T-helper 9 cell (primary cell): ENCODE results near the gene TMEM98.
A peak's percentile ranks its signal among the peaks of the same experiment; 100 is the strongest.
"Not testable (repeated sequence)": the region's sequence is repeated elsewhere in the genome, so short reads cannot be mapped to it uniquely, and the experiment has no call there.

Experiments
- DNase-seq: peaks from one replicate; pipeline ENCODE4 v3.0.0-alpha.2; 2020

TMEM98 gene

GRCh38 chr17:32915245-32915644 is 12.7 kb upstream of the TMEM98 start:
- DNase-seq = no peak

DNA sequence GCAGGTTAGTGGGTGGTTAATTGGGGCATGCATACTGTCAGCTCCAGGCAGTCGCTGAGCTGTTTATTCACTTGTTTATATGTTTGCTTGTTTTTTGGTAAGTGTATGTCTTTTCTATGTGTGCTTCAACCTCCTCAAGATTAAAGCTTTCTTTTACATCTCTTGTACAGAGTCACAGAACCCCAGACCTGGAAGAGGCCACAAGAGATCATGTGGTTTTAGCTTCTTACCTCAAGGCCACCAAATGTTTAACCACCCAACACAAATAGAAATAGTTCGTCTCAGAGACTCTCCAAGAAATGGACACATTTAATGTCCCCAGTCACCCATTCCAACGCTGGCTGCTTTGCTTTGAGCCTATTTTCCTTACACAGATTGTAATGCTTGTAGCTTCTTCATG is 11.8 kb upstream of the TMEM98 start:
- DNase-seq = no peak

DNA sequence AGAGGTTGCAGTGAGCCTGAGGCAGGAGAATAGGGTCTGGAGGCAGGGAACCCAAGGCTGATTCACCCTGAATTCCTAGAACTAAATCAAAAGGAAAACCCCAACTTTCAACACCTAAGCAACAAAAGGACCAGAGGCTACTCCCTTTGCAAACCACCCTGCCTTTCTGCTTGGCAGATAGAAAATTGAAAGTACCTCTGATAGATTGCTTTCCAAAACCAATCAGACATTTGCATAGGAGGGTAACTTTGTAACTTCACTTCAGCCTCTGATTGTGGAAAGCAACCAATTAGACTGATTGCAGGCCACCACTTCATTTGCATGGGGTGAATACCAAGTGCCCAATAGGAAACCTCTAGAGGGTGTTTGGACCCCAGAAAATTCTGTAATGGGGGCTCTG is 10.9 kb upstream of the TMEM98 start:
- no peak for DNase-seq

- DNase-seq = no peak
These were observed 10.1 kb upstream of the TMEM98 start for GRCh38 chr17:32917842-32918241.

DNA sequence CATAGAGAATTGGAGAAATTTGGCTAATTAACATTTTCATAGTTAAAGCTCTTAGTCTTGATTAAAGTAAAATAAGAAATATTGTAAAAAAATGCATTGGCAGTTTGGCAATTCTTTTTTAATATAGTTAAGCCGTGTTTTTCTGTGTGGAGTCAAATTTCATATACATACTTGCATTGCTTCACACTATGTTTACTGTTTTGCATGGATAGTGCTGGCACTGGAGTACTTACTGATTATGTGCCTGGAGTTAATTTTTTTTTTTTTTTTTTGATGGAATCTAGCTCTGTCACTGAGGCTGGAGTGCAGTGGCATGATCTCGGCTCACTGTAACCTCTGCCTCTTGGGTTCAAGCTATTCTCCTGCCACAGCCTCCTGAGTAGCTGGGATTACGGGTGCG is 8.1 kb upstream of the TMEM98 start:
- DNase-seq = not testable (repeated sequence)

- no peak for DNase-seq
These were observed 7.7 kb upstream of the TMEM98 start for GRCh38 chr17:32920293-32920692.

GRCh38 chr17:32921017-32921416 is 6.9 kb upstream of the TMEM98 start:
- DNase-seq = no peak

- not testable (repeated sequence) for DNase-seq
These were observed 4.0 kb upstream of the TMEM98 start for GRCh38 chr17:32923905-32924304.

GRCh38 chr17:32926183-32926582 is 1.8 kb upstream of the TMEM98 start:
- DNase-seq = no peak

GRCh38 chr17:32926789-32927188 is 1.2 kb upstream of the TMEM98 start:
- not testable (repeated sequence) for DNase-seq

DNA sequence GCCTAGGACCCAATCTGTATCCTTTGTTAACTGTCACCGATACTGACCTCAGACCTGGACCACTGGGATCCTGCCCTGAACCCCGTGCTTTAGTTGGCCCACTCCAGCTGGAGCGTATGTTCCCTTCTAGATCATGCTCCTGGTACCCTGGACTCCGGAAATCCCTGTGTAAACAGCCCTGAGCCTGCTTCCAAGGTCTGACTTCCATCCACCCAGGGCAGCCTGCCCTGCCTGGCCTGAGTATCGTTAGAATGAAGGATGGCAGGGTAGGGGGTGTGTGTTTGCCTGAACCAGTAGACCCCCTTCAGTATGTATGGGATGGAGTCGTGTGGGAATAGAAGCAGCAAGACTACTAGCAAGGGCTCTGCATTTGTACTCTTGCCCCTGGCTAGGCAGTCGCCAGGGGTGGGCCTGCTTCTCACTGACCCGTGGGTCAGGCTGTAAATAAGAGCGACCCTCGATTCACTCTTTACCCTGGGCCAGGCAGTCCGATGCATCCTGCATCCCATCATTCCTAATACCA is 691 bp upstream of the TMEM98 start:
- DNase-seq = no peak

DNA sequence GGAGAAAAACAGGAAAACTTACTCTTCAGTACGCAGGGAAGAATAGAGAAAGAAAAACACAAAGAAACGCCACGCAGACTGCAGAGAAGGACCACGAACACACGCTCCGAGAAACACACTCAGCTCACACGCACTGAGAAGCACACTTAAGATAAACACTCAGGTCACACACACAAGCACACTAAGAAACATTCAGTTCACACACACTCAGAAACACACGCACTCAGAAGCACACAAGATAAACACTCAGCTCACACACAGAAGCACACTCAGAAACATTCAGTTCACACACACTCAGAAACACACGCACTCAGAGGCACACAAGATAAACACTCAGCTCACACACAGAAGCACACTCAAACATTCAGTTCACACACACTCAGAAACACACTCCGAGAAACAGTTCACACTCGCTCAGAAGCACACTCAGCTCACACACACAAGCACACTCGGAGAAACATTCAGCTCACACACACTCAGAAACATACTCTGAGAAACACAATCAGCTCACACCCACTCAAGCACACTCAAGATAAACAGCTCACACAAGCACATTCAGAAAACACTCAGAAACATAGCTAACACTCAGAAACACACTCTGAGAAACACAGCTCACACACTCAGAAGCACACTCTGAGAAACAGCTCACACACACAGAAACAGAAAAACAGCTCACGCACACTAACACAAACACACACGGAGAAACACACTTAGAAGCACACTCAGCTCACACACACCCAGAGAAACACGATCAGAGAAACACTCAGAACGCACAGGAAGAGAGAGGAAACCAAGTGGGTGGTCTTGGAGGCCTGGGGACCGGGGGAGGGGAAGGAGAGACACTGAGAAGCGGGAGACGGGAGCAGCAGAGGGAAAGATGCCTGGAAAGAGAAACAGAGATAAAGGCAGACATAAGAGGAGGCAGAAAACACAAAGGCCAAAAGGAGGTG is 908 bp downstream of the TMEM98 start:
- DNase-seq = no peak

DNA sequence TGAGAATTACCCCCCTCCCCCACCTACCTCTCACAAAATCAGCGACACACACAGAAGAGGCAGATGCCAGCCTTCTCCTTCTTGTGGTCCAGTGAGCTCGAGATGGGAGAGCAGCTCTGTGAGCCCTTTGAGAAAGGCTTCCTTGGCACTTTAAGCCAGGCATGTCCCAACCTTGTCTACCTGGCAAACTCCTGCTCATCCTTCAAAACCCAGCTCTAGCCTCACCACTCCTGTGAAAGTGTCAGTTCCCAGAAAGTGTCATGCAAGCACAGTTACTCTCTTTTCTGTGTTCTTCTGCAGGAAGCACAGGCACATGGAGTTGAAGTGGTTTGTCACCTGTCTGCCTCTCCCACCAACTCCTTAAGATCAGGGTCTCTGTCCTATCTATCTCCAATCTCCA is 1.6 kb downstream of the TMEM98 start:
- DNase-seq = no peak

GRCh38 chr17:32930512-32930911 is 2.6 kb downstream of the TMEM98 start:
- no peak for DNase-seq

DNA sequence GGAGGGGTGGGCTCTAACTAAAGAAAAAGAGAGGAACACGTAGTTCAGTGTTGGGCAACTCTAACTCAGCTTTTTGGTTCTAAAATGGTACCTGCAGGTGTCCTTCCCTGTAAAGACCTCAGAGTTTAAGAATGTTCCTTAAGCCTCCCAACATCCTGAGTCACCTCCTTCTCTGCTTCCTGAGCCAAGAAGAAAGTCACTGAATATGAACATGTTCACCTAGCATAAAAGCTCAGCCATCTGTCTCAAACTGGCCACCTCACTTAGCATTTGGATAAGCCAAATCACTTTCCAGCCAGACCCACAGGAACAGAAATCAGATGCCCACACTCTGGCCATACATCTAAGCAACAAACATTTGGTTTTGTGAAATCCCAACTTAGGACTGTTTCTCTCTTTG is 3.7 kb downstream of the TMEM98 start:
- DNase-seq = no peak

DNA sequence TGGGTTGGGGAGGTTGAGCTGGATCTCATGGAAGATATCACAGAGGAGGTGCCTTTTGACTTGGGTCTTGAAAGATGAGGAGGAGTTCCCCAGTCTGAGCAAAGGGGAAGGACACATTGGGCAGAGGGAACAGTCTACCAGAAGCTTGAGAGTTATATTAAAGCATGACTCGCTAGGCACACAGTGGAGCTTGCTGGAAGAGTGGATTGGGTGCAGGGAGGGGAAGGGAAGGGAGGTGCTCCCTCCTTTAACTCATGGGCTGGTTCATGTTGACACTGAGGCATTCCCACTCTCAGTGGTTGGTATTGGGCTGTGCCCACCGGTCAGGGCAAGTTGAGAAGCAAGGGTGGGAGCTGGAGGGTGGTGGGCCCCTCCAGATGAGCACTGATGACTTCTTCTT is 5.9 kb downstream of the TMEM98 start:
- no peak for DNase-seq

DNA sequence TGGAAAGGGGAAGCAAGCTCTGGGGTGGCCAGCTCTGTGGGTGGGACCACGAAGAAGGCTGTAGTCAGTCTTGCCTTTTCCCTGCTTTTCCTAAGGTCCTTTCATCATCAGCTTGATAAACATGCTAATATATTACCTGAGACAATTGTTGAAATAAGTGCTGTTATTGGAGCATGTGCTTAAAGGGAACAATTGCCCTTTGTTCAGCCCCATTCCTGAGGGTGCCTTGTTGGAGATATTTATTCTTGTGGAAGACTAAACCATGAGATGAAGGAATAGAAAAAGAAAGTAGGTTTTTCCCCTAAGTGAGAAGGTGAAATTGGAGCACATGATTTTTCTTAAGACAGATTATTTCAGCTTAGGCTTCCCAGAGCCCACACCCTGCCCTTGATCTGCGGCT is 7.8 kb downstream of the TMEM98 start:
- DNase-seq = no peak

DNA sequence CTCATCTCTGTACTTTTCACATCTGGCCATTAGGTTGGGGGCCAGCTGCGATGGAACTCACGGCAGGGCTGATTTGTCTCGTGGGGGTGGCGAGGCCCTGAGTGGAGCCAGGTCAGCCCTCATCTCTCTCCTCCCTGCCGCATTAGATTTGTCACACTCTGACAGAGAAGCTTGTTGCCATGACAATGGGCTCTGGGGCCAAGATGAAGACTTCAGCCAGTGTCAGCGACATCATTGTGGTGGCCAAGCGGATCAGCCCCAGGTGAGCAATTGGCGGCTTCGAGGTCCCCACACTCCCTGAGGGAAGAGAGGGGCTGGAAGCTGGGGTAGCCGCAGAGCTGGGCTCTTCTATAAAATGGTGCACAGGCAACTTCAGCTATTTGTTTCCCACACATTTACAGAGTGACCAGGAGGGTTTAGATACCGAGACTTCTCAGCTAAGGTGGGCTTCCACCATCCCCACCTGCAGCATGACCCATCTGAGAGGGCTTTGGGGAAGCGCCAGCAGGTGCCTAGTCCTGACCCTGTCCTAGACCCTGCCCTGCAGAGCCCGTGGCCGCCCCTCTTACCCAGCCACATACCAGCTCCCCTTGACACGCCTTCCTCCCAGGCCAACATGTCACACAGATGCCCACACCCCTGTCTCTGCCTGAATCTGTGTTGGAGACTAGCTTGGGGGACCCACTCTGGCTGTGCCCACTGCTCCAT is 8.4 kb downstream of the TMEM98 start:
- no peak for DNase-seq

GRCh38 chr17:32936894-32937500 is 9.0 kb downstream of the TMEM98 start:
- peak; percentile 55 for DNase-seq

GRCh38 chr17:32940706-32941390 is 12.9 kb downstream of the TMEM98 start:
- DNase-seq = no peak

DNA sequence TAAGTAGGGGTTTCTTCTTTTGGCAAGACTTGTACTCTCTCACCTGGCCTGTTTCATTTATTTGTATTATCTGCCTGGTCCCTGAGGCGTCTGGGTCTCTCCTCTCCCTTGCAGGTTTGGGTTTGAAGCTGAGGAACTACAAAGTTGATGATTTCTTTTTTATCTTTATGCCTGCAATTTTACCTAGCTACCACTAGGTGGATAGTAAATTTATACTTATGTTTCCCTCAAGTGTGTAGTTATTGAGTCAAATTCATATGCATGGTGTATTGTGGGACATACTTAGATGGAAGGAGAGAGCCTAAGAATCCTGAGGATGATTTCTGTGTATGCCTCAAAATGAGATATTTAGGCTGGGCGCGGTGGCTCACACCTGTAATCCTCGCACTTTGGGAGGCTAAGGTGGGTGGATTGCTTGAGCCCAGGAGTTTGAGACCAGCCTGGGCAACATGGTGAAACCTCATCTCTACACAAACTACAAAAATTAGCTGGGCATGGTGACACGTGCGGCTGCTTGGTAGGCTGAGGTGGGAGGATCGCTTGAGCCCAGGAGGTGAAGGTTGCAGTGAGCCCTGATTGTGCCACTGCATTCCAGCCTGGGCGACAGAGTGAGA is 13.6 kb downstream of the TMEM98 start:
- no peak for DNase-seq

DNA sequence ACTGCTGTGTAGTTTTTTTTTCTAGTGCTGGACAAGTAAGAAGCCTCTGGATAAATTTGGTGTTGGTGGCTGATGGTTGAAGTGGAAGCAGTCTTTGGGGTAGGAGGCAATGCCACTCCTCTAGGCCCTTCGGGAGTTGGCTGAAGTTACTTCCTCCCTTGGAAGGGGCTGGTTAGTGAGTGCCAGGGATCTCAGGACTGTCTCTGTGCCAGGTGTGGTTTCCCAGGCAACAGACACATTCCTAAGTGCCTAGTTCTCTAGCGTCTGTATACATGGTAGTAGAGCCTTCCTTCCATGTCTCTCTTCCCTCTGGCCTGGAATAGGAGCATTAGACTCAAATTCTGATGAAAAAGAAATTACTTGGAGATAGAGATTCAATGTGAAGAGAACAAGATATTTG is 15.3 kb downstream of the TMEM98 start:
- no peak for DNase-seq
